Measurements from ENCODE around the gene HELQ.
"Not testable (repeated sequence)": the region's sequence is repeated elsewhere in the genome, so short reads cannot be mapped to it uniquely, and the experiment has no call there.

The HELQ gene

GRCh38 chr4:83455281-83456183 is at the start of gene HELQ, which contains the start of gene MRPS18C:
Gene HELQ, minus strand, starts transcription at chr4:83455823. Its CDS starts 130 bp downstream, at chr4:83455693.
Gene MRPS18C, plus strand, starts transcription at chr4:83456058. Its CDS starts 20 bp downstream, at chr4:83456078.
- Histone ChIP-seq H3K36me3 (peaks cover 39% of the 10 kb centered on the region), H3K27me3 (ENCODE audit: insufficient read depth, low read depth, severe bottlenecking) (no peaks in the 10 kb centered on the region), H3K4me3 (ENCODE audit: low read depth, low read length) (peak within 1 kb of the TSS; percentile 75)

GRCh38 chr4:83504996-83505395 is 49.4 kb upstream of the HELQ start:
- DNase-seq: no peak
- no peak for TF ChIP-seq CTCF (IDR thresholded peaks at IDR 0.05; ENCODE audit: low read depth, low read length)
- H3K27ac ChIP-seq: no peak overlapping the region
- H3K27me3 ChIP-seq (ENCODE audit: insufficient read depth, low read depth, severe bottlenecking): no peaks in the 10 kb centered on the region
- no peaks in the 10 kb centered on the region for H3K9me3 ChIP-seq (ENCODE audit: severe bottlenecking)
- no peak overlapping the region for H3K4me3 ChIP-seq (ENCODE audit: low read depth, low read length)
- no peaks in the 10 kb centered on the region for H3K36me3 ChIP-seq

More at GRCh38 chr4:83455281-83456183, at the start of gene HELQ, which contains the start of gene MRPS18C:
- DNase-seq: peak; percentile 96
- H3K9me3 ChIP-seq (ENCODE audit: severe bottlenecking): no peaks in the 10 kb centered on the region
- peak; percentile 21; the same call in 1 of the 2 replicates for TF ChIP-seq CTCF (IDR thresholded peaks at IDR 0.05; ENCODE audit: low read depth, low read length)
- H3K27ac ChIP-seq: peak within 1 kb of the TSS; percentile 84

GRCh38 chr4:83504503-83504902 is 48.9 kb upstream of the HELQ start:
- H3K9me3 ChIP-seq (ENCODE audit: severe bottlenecking): no peaks in the 10 kb centered on the region
- no peak for DNase-seq
- TF ChIP-seq CTCF (IDR thresholded peaks at IDR 0.05; ENCODE audit: low read depth, low read length): no peak
- no peaks in the 10 kb centered on the region for H3K27me3 ChIP-seq (ENCODE audit: insufficient read depth, low read depth, severe bottlenecking)
- no peaks in the 10 kb centered on the region for H3K36me3 ChIP-seq
- no peak overlapping the region for H3K27ac ChIP-seq
- no peak overlapping the region for H3K4me3 ChIP-seq (ENCODE audit: low read depth, low read length)

GRCh38 chr4:83503974-83504373 is 48.4 kb upstream of the HELQ start:
- no peak for TF ChIP-seq CTCF (IDR thresholded peaks at IDR 0.05; ENCODE audit: low read depth, low read length)
- Histone ChIP-seq H3K27ac (no peak overlapping the region), H3K27me3 (ENCODE audit: insufficient read depth, low read depth, severe bottlenecking) (no peaks in the 10 kb centered on the region), H3K4me3 (ENCODE audit: low read depth, low read length) (no peak overlapping the region), H3K36me3 (no peaks in the 10 kb centered on the region), H3K9me3 (ENCODE audit: severe bottlenecking) (no peaks in the 10 kb centered on the region)
- DNase-seq: no peak

GRCh38 chr4:83501671-83502070 is 46.0 kb upstream of the HELQ start:
- not testable (repeated sequence) for DNase-seq; H3K9me3 ChIP-seq (ENCODE audit: severe bottlenecking); H3K4me3 ChIP-seq (ENCODE audit: low read depth, low read length); H3K36me3 ChIP-seq; H3K27me3 ChIP-seq (ENCODE audit: insufficient read depth, low read depth, severe bottlenecking); H3K27ac ChIP-seq

GRCh38 chr4:83498187-83498586 is 42.6 kb upstream of the HELQ start:
- no peak for TF ChIP-seq CTCF (IDR thresholded peaks at IDR 0.05; ENCODE audit: low read depth, low read length)
- no peak for DNase-seq
- no peaks in the 10 kb centered on the region for H3K27me3 ChIP-seq (ENCODE audit: insufficient read depth, low read depth, severe bottlenecking)
- H3K36me3 ChIP-seq: no peaks in the 10 kb centered on the region
- no peak overlapping the region for H3K4me3 ChIP-seq (ENCODE audit: low read depth, low read length)
- H3K27ac ChIP-seq: no peak overlapping the region
- no peaks in the 10 kb centered on the region for H3K9me3 ChIP-seq (ENCODE audit: severe bottlenecking)

- not testable (repeated sequence) for DNase-seq, H3K27ac ChIP-seq, H3K36me3 ChIP-seq
Measured at GRCh38 chr4:83496085-83496917, 40.7 kb upstream of the HELQ start.

More at GRCh38 chr4:83496085-83496917, 40.7 kb upstream of the HELQ start:
- not testable (repeated sequence) for H3K9me3 ChIP-seq (ENCODE audit: severe bottlenecking); H3K4me3 ChIP-seq (ENCODE audit: low read depth, low read length); H3K27me3 ChIP-seq (ENCODE audit: insufficient read depth, low read depth, severe bottlenecking)

Measured in WERI-Rb-1 (cell line).